ENCODE data around the gene CRLF1.

- TF ChIP-seq CTCF (IDR thresholded peaks at IDR 0.05) (no peak), POLR2AphosphoS5 (IDR thresholded peaks at IDR 0.05) (no peak), POLR2A (IDR thresholded peaks at IDR 0.05) (no peak)
These were observed 37.8 kb upstream of the CRLF1 start for GRCh38 chr19:18644196-18645034.

Data from gastroesophageal sphincter (tissue), 3 donors.